Endodermal cell (in vitro differentiated cells): ENCODE results near the gene SLC5A6. TPM values are rescaled to one million over a fixed set of nuclear protein-coding genes. Genes with fewer than 3 reads are reported as not detected.
A peak's percentile ranks its signal among the peaks of the same experiment; 100 is the strongest.

Source experiments
- DNase-seq: peaks from one replicate; pipeline ENCODE4 v3.0.0-alpha.2; 2017
- H3K27ac ChIP-seq: 2 replicates; pipeline ENCODE4 v1.5.1; 2013; ENCODE audit warnings: mild to moderate bottlenecking, low read depth, low read length, moderate library complexity
- H3K27me3 ChIP-seq: 2 replicates; pipeline ENCODE4 v1.6.1; 2013; ENCODE audit warnings: mild to moderate bottlenecking, low read length, moderate library complexity; ENCODE audit not compliant: insufficient read depth, control insufficient read depth, poor library complexity, severe bottlenecking
- H3K36me3 ChIP-seq: 2 replicates; pipeline ENCODE4 v1.7.0; 2013; ENCODE audit warnings: mild to moderate bottlenecking, low read length, moderate library complexity; ENCODE audit not compliant: control insufficient read depth, insufficient read depth
- H3K4me1 ChIP-seq: one replicate; pipeline ENCODE4 v1.7.0; 2013; ENCODE audit warnings: low read length; ENCODE audit not compliant: control insufficient read depth, insufficient read depth
- H3K4me3 ChIP-seq: 2 replicates; pipeline ENCODE4 v1.5.1; 2013; ENCODE audit warnings: mild to moderate bottlenecking, low read length, moderate library complexity
- H3K9ac ChIP-seq: 2 replicates; pipeline ENCODE4 v1.6.1; 2013; ENCODE audit warnings: mild to moderate bottlenecking, low read length, moderate library complexity; ENCODE audit not compliant: poor library complexity, severe bottlenecking; ENCODE audit errors: extremely low read depth
- H3K9me3 ChIP-seq: 2 replicates; pipeline ENCODE4 v1.6.1; 2013; ENCODE audit warnings: mild to moderate bottlenecking, low read length, moderate library complexity; ENCODE audit not compliant: control insufficient read depth
- H3K27ac Mint-ChIP-seq: 2 replicates; pipeline ENCODE4 v1.8.0; 2020; ENCODE audit warnings: mixed read lengths
- H3K27me3 Mint-ChIP-seq: 2 replicates; pipeline ENCODE4 v1.8.0; 2021; ENCODE audit warnings: mild to moderate bottlenecking, mixed read lengths; ENCODE audit not compliant: insufficient read depth
- H3K36me3 Mint-ChIP-seq: 2 replicates; pipeline ENCODE4 v1.8.0; 2020; ENCODE audit warnings: low read depth, mixed read lengths
- H3K4me1 Mint-ChIP-seq: 2 replicates; pipeline ENCODE4 v1.8.0; 2020; ENCODE audit warnings: mixed read lengths
- H3K4me3 Mint-ChIP-seq: 2 replicates; pipeline ENCODE4 v1.8.0; 2020; ENCODE audit warnings: mild to moderate bottlenecking, moderate library complexity, mixed read lengths
- H3K9me3 Mint-ChIP-seq: 2 replicates; pipeline ENCODE4 v1.8.0; 2020; ENCODE audit warnings: mild to moderate bottlenecking, mixed read lengths
- CTCF ChIP-seq: fragments of 200-600 bp; sonication (generic); conservative IDR thresholded peaks from 2 replicates; pipeline ENCODE4 v1.5.0; 2021; ENCODE audit warnings: antibody characterized with exemption, mild to moderate bottlenecking
- WGBS, 2 experiments: methylation state at CpG; one replicate each; pipeline versions ENCODE4 v1.1.5 to v1.1.7; 2013; ENCODE audit warnings: missing lambda C conversion rate in 2 of 2, mixed read lengths in 1 of 2; ENCODE audit not compliant: insufficient coverage in 1 of 2, insufficient read length in 1 of 2; 5-methylcytosine and 5-hydroxymethylcytosine counted together
- total RNA-seq, 2 donors: library from RNA; stranded (reverse); fragmentation: NEBNext Ultra II Directional in 1 of 2; extraction: Animal tissue kit (Norgen Biotek cat#: 25700) in 1 of 2; gene quantifications; 2 replicates in 1 of 2; 3 replicates in 1 of 2; pipeline ENCODE4 v1.2.1, GENCODE V29; 2021

SLC5A6 gene
- total RNA-seq, 2 donors from 2014 or later = 115 to 125 TPM

GRCh38 chr2:27191070-27191829, 20.8 kb downstream of the SLC5A6 start:
- no peaks in the 10 kb centered on the region for H3K4me1 ChIP-seq
- H3K27ac Mint-ChIP-seq = peak overlapping the region; percentile 13
- H3K27me3 ChIP-seq = no peaks in the 10 kb centered on the region
- no peaks in the 10 kb centered on the region for H3K9me3 ChIP-seq
- peak; percentile 81 for DNase-seq
- no peak overlapping the region for H3K27ac ChIP-seq
- peak; percentile 82 for TF ChIP-seq CTCF
- no peak overlapping the region for H3K4me3 Mint-ChIP-seq
- H3K9ac ChIP-seq = no peak overlapping the region
- H3K27me3 Mint-ChIP-seq = no peaks in the 10 kb centered on the region
- H3K9me3 Mint-ChIP-seq = peaks cover 12% of the 10 kb centered on the region
- H3K36me3 ChIP-seq = no peaks in the 10 kb centered on the region
- H3K4me3 ChIP-seq = no peak overlapping the region
- no peaks in the 10 kb centered on the region for H3K36me3 Mint-ChIP-seq
- WGBS, 2 experiments = 59 to 61% methylated on average over 7 to 8 of the region's 8 CpGs
- H3K4me1 Mint-ChIP-seq = peaks cover 10% of the 10 kb centered on the region

GRCh38 chr2:27189989-27190388, 22.1 kb downstream of the SLC5A6 start:
- WGBS, 2 experiments = 95 to 100% methylated on average over 3 to 8 of the region's 8 CpGs

GRCh38 chr2:27186613-27187345, 25.3 kb downstream of the SLC5A6 start:
- Mint-ChIP-seq H3K4me3 (no peak overlapping the region), H3K9me3 (peaks cover 12% of the 10 kb centered on the region), H3K27ac (no peak overlapping the region), H3K4me1 (peaks cover 8% of the 10 kb centered on the region), H3K36me3 (no peaks in the 10 kb centered on the region), H3K27me3 (no peaks in the 10 kb centered on the region)
- no peak overlapping the region for H3K9ac ChIP-seq
- no peaks in the 10 kb centered on the region for H3K4me1 ChIP-seq
- no peak for DNase-seq
- 78 to 97% methylated on average over 3 to 6 of the region's 6 CpGs for WGBS, 2 experiments
- H3K27me3 ChIP-seq = no peaks in the 10 kb centered on the region
- no peaks in the 10 kb centered on the region for H3K36me3 ChIP-seq
- no peak for TF ChIP-seq CTCF
- H3K27ac ChIP-seq = no peak overlapping the region
- H3K9me3 ChIP-seq = no peaks in the 10 kb centered on the region
- no peak overlapping the region for H3K4me3 ChIP-seq

More at GRCh38 chr2:27189989-27190388, 22.1 kb downstream of the SLC5A6 start:
- Histone ChIP-seq H3K4me1 (no peaks in the 10 kb centered on the region), H3K27ac (no peak overlapping the region), H3K36me3 (no peaks in the 10 kb centered on the region), H3K4me3 (no peak overlapping the region), H3K9me3 (no peaks in the 10 kb centered on the region), H3K9ac (no peak overlapping the region), H3K27me3 (no peaks in the 10 kb centered on the region)
- Mint-ChIP-seq H3K9me3 (peaks cover 12% of the 10 kb centered on the region), H3K36me3 (no peaks in the 10 kb centered on the region), H3K4me1 (peaks cover 12% of the 10 kb centered on the region), H3K27ac (no peak overlapping the region), H3K4me3 (no peak overlapping the region), H3K27me3 (no peaks in the 10 kb centered on the region)
- no peak for DNase-seq
- TF ChIP-seq CTCF = no peak
